PFSK-1 (cell line): ENCODE data around the gene M6PR.

ENCODE experiments used
- POLR2AphosphoS5 ChIP-seq: IDR thresholded peaks from 2 replicates; pipeline ENCODE4 v1.6.1; 2012; ENCODE audit warnings: low read depth, mild to moderate bottlenecking, control low read depth, low read length, moderate library complexity
- REST ChIP-seq, 2 experiments: IDR thresholded peaks; 2 replicates each; pipeline versions ENCODE4 v1.6.1 to v1.8.0; 2011 to 2012; ENCODE audit warnings: low read depth in 2 of 2, low read length in 2 of 2, control low read depth in 1 of 2, inconsistent platforms in 1 of 2, mild to moderate bottlenecking in 1 of 2, moderate library complexity in 1 of 2; ENCODE audit not compliant: insufficient read depth in 1 of 2
- SIN3A ChIP-seq: IDR thresholded peaks from 2 replicates; pipeline ENCODE4 v1.6.1; 2012; ENCODE audit warnings: mild to moderate bottlenecking, low read length, moderate library complexity, borderline replicate concordance; ENCODE audit not compliant: insufficient read depth

- no peak for TF ChIP-seq REST (IDR thresholded peaks at IDR 0.05; ENCODE audit: insufficient read depth in 1 of 2, low read depth in 2 of 2, low read length in 2 of 2)
- TF ChIP-seq POLR2AphosphoS5 = no peak
- TF ChIP-seq SIN3A = no peak
These were observed 8.1 kb upstream of the M6PR start for GRCh38 chr12:8957561-8957960.
